Temporal lobe (tissue), 2 donors: ENCODE measurements around the gene BRAT1. TPM values are rescaled to one million over a fixed set of nuclear protein-coding genes. Genes with fewer than 3 reads are reported as not detected.

Experiments used
- small RNA-seq: library from RNA; depleted of rRNA; stranded (forward); fragments of <200 nt; gene quantifications from one replicate; pipeline ENCODE3, GENCODE V24; 2014; ENCODE audit warnings: low replicate concordance
- total RNA-seq: library from RNA; depleted of rRNA; stranded (reverse); fragments of >200 nt; gene quantifications from one replicate; pipeline ENCODE4 v1.2.3, GENCODE V29; 2014

BRAT1 gene
- total RNA-seq, 1 donor from 2014 or later, result 15.7 TPM

Small RNAs within 50 kb of the gene (small RNA-seq; reads per million reads assigned to genes)
- gene MIR4648, result 0.08 reads per million

Other genes with a start within 250 kb of the BRAT1 start
- gene SNX8, start 241.1 kb downstream of the BRAT1 start, total RNA-seq, result 4.9 TPM
- gene EIF3B, start 200.7 kb downstream of the BRAT1 start, total RNA-seq, result 47.2 TPM
- gene CHST12, start 151.9 kb downstream of the BRAT1 start, total RNA-seq, result 2.2 TPM
- gene GRIFIN, start 79.1 kb downstream of the BRAT1 start, total RNA-seq, result not detected
- gene LFNG, start 35.8 kb downstream of the BRAT1 start, total RNA-seq, result 6.6 TPM
- 18.7 TPM for gene IQCE, start 3.5 kb upstream of the BRAT1 start, total RNA-seq
- 68.4 TPM for gene TTYH3, start 76.5 kb upstream of the BRAT1 start, total RNA-seq
- gene AMZ1, start 132.7 kb upstream of the BRAT1 start, total RNA-seq, result 1.5 TPM